Myocyte (in vitro differentiated cells): Measurements from ENCODE around the gene OR5W2. TPM values are rescaled to one million over a fixed set of nuclear protein-coding genes. Genes with fewer than 3 reads are reported as not detected.
"Not testable (repeated sequence)": the region's sequence is repeated elsewhere in the genome, so short reads cannot be mapped to it uniquely, and the experiment has no call there.

Source experiments
- DNase-seq: peaks from one replicate; pipeline ENCODE4 v3.0.0-alpha.2; 2012; ENCODE audit warnings: low read depth
- polyA plus RNA-seq: library from polyadenylated mRNA; unstranded; fragments of >200 nt; gene quantifications from one replicate; pipeline ENCODE4 v1.2.1, GENCODE V29; 2012; ENCODE audit warnings: missing spikeins
- total RNA-seq: library from RNA; depleted of rRNA; stranded (reverse); fragments of >200 nt; gene quantifications from 2 replicates; pipeline ENCODE4 v1.2.3, GENCODE V29; 2014

Gene OR5W2
- total RNA-seq: not detected in 2 replicates
- not detected for polyA plus RNA-seq

- DNase-seq: no peak
These were observed at the start of gene OR5W2 for GRCh38 chr11:55914482-55914881. Gene OR5W2 (minus strand): TSS chr11:55914582. CDS start chr11:55914582, 0 bp downstream.

- no peak for DNase-seq
These were observed 42.1 kb upstream of the OR5W2 start for GRCh38 chr11:55956521-55956920.

GRCh38 chr11:55949330-55949729 lies 34.9 kb upstream of the OR5W2 start:
- DNase-seq: no peak

- DNase-seq: peak; percentile 20
These were observed 28.5 kb upstream of the OR5W2 start for GRCh38 chr11:55942785-55943392.

GRCh38 chr11:55936300-55936699 lies 21.9 kb upstream of the OR5W2 start, which contains the start of gene OR5I1:
Gene OR5I1 (minus strand): TSS chr11:55936400. CDS start chr11:55936400, 0 bp downstream.
- DNase-seq: no peak

- DNase-seq: no peak
These were observed 6.2 kb upstream of the OR5W2 start for GRCh38 chr11:55920537-55920936.

GRCh38 chr11:55902308-55902707 lies 12.1 kb downstream of the OR5W2 start:
- DNase-seq: no peak

- DNase-seq: no peak
These were observed 19.2 kb downstream of the OR5W2 start for GRCh38 chr11:55895216-55895615.

GRCh38 chr11:55885481-55885880 lies 28.9 kb downstream of the OR5W2 start:
- DNase-seq: not testable (repeated sequence)

- DNase-seq: not testable (repeated sequence)
These were observed 29.4 kb downstream of the OR5W2 start for GRCh38 chr11:55884995-55885394.

GRCh38 chr11:55882997-55883396 lies 31.4 kb downstream of the OR5W2 start, which contains the start of gene TRIM51:
Gene TRIM51 (plus strand): TSS chr11:55883297. CDS start chr11:55885429, 2,132 bp downstream.
- DNase-seq: not testable (repeated sequence)

- not testable (repeated sequence) for DNase-seq
These were observed 41.2 kb downstream of the OR5W2 start for GRCh38 chr11:55873146-55873545.

- not testable (repeated sequence) for DNase-seq
These were observed 41.7 kb downstream of the OR5W2 start for GRCh38 chr11:55872731-55873130.

- DNase-seq: not testable (repeated sequence)
These were observed 47.0 kb downstream of the OR5W2 start for GRCh38 chr11:55867354-55867753.

Other genes with a start within 250 kb of the OR5W2 start
- gene OR5D13, start 141.1 kb downstream of the OR5W2 start, total RNA-seq: not detected in 2 replicates
- gene OR5D14, start 119.0 kb downstream of the OR5W2 start, total RNA-seq: not detected in 2 replicates
- not detected in 2 replicates for gene OR5L1, start 103.2 kb downstream of the OR5W2 start, total RNA-seq
- not detected in 2 replicates for gene OR5D18, start 95.0 kb downstream of the OR5W2 start, total RNA-seq
- not detected in 2 replicates for gene OR5L2, start 87.4 kb downstream of the OR5W2 start, total RNA-seq
- gene OR5D16, start 75.8 kb downstream of the OR5W2 start, total RNA-seq: not detected in 2 replicates
- gene TRIM51, start 31.3 kb downstream of the OR5W2 start, total RNA-seq: not detected in 2 replicates
- gene OR5I1, start 21.8 kb upstream of the OR5W2 start, total RNA-seq: not detected in 2 replicates
- not detected in 2 replicates for gene OR10AG1, start 55.4 kb upstream of the OR5W2 start, total RNA-seq
- gene OR5F1, start 80.0 kb upstream of the OR5W2 start, total RNA-seq: not detected in 2 replicates
- gene OR5AS1, start 113.1 kb upstream of the OR5W2 start, total RNA-seq: not detected in 2 replicates
- gene OR8I2, start 178.7 kb upstream of the OR5W2 start, total RNA-seq: not detected in 2 replicates
- not detected in 2 replicates for gene OR8H2, start 189.1 kb upstream of the OR5W2 start, total RNA-seq
- gene OR8H3, start 207.8 kb upstream of the OR5W2 start, total RNA-seq: not detected in 2 replicates
- gene OR8J3, start 225.6 kb upstream of the OR5W2 start, total RNA-seq: not detected in 2 replicates
- not detected in 2 replicates for gene OR8K5, start 245.7 kb upstream of the OR5W2 start, total RNA-seq